Frontal cortex (tissue), 4 donors: ENCODE results near the gene TSPAN5. TPM values are rescaled to one million over a fixed set of nuclear protein-coding genes. Genes with fewer than 3 reads are reported as not detected.
A peak's percentile ranks its signal among the peaks of the same experiment; 100 is the strongest.

Source experiments
- DNase-seq, 2 donors: peaks; one replicate each; pipeline ENCODE4 v3.0.0; 2012; ENCODE audit warnings: low spot score in 2 of 2
- FAIRE-seq: peaks from 2 replicates; lab custom pipeline; 2012; peaks lifted over from hg19 to GRCh38; lab: Jason Lieb, UNC
- total RNA-seq: library from RNA; depleted of rRNA; stranded (reverse); fragments of >200 nt; gene quantifications from one replicate; pipeline ENCODE4 v1.2.3, GENCODE V29; 2014
- donor health status: control.
- donor health status: control.
- donor health status: control.

The TSPAN5 gene
- total RNA-seq, 1 donor from 2014 or later: 67.3 TPM

GRCh38 chr4:98653890-98654867, 4.2 kb downstream of the TSPAN5 start:
- peak in 1 of 2 donors; percentile 17 for DNase-seq
- no peak for FAIRE-seq

DNA sequence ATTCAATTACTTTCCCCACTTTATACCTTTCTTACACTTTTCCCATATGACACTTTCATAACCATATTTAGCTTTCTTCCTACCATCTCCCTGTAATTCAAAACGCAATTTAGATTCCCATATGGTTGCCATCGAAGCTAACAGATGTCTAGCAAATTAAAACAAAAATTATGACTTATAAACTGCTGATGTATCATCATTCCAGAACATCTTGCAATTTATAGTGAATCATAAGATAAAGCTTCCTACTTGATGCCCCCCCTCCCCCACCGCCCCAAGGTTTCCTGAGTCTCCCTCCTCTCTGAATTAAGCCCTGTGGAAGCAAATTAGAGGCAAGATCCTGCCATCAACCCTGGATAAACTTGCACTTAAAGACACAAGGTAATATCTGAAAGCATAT, 5.4 kb downstream of the TSPAN5 start:
- DNase-seq (no peak), FAIRE-seq (no peak)

- no peak for DNase-seq
- no peak for FAIRE-seq
Measured at GRCh38 chr4:98648602-98649001, 9.8 kb downstream of the TSPAN5 start.

DNA sequence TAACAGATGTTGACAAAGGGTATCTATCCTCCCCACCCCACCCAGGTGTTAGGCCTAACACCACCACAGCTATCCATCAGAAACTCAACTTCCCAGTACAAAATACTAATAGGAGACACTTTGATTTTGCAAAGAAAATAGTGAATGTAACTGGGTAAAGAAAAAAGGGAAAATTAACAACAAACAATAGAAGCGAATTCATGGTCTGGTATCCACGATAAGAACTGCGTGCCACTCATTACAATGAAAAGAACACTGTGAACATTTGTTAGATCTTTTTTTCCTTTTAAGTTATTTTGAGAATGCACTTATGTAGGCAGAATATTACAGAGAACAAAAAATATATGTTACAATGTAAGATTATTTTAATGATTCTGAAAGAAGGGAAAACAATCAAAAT, 12.0 kb downstream of the TSPAN5 start:
- FAIRE-seq (peak; percentile 64), DNase-seq (no peak)

DNA sequence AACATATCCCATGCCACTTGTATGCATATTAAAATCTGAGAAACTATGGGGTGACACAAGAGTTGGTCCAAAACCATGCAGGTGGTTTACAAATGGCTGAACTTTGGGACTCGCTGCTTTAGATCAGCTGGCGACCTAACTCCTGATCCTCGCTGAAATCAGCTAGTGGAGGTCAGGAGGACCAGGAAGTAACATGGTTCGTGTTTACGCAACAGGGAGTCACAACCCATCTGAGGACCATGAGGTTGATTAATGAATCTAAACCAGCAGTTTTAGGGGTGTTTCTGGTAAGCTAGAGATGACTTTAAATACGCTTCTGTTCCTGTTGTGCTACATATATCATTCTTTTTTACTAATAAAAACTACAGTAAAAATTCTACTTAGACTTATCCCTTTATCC, 12.9 kb downstream of the TSPAN5 start:
- no peak for FAIRE-seq
- DNase-seq: no peak

- no peak for DNase-seq
Measured at GRCh38 chr4:98643755-98644154, 14.7 kb downstream of the TSPAN5 start.

DNA sequence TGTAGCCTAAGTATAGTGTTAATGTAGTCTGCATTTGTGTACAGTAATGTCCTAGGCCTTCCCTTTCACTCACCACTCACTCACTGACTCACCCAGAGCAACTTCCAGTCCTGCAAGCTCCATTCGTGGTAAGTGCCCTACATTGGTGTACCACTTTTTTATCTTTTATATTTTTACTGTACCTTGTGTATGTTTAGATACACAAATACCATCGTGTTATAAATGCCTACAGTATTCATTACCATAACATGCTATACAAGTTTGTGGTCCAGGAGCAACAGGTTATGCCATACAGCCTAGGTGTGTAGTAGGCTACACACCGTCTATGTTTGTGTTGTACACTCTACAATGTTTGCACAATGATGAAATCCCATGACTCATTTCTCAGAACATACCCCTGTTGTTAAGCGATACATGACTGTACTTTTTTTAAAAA, 15.4 kb downstream of the TSPAN5 start:
- no peak for FAIRE-seq

More at GRCh38 chr4:98643755-98644154, 14.7 kb downstream of the TSPAN5 start:
- no peak for FAIRE-seq

DNA sequence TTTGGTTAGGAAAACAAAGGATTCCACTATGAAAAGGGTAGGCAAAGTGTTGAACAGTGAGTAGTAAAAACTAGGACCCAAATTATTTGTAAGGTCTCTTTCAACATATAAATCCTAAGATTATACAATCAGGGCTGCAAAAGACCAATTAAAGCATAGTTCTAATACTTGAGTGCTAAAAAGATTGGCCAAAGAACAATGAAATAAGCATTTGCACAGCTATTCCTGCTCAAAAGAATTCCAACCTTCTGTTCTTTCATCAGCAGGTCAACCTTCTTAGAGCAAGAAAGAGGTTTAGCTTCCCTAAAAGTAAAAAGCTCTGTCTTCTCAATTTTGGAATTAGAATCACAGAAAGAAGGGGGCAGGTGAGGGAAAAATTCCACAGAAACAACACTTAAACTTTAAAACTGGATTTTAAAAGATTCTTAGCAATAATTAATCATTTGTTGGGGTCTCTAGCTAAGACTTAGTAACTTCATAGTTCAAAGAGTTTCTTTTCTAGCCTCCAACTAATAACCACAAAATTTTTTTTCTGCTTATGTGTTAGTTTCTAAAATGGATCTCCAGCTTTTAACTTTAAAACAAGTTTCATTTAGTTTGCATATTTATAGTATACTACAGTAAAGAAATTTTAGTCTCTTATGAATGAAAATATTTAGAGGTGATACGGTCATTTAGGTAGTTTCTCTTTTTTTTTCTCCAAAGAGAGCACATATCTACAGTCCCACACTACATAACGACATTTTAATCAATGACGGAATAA, 16.3 kb downstream of the TSPAN5 start:
- FAIRE-seq: no peak
- no peak for DNase-seq

More for the DNA sequence above, 15.4 kb downstream of the TSPAN5 start:
- DNase-seq: no peak

- DNase-seq (no peak), FAIRE-seq (no peak)
Measured at GRCh38 chr4:98641376-98641775, 17.0 kb downstream of the TSPAN5 start.

- FAIRE-seq (no peak), DNase-seq (no peak)
Measured at GRCh38 chr4:98639523-98639922, 18.9 kb downstream of the TSPAN5 start.

- FAIRE-seq (no peak), DNase-seq (no peak)
Measured at GRCh38 chr4:98639108-98639507, 19.3 kb downstream of the TSPAN5 start.

- no peak for DNase-seq
Measured at GRCh38 chr4:98638661-98639060, 19.8 kb downstream of the TSPAN5 start.

DNA sequence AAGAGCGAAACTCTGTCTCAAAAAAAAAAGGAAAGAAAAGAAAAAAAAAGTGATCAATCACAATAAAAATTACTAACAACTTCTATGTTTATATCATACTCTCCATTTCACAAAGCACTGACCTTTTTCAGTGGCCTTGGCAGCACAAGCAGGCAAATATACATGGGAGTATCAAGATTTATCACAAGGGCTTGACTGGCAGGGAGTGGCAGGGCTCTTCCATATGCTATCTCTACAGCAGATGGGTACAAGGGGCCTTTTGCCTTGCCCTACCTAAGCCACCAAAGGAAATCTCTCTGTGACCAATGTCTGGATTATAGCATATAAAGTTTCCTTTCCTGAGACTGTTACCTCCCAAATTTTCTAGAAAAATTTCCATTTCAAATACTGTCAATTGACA, 24.4 kb downstream of the TSPAN5 start:
- DNase-seq (no peak), FAIRE-seq (no peak)

More at GRCh38 chr4:98638661-98639060, 19.8 kb downstream of the TSPAN5 start:
- FAIRE-seq: no peak

GRCh38 chr4:98633159-98633558, 25.3 kb downstream of the TSPAN5 start:
- FAIRE-seq (no peak), DNase-seq (no peak)

DNA sequence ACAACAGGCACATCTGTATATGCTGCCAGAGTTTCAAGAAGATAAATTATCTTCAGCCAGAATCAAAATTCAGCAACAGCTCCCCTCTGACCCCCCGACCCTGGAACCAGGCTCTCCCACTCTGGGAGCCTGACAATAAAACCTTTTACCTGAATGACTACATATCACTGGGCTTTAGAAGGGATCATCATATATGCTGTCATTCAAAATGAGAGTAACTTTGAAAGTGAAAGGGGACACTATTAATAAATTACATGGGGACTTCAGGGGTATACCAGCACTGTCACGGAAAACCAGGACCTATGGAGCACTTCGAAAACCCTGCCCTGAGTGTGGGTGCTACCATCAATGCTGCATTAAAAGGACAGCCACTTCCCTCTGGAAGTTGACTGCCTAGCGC, 26.2 kb downstream of the TSPAN5 start:
- FAIRE-seq: no peak
- DNase-seq: no peak

DNA sequence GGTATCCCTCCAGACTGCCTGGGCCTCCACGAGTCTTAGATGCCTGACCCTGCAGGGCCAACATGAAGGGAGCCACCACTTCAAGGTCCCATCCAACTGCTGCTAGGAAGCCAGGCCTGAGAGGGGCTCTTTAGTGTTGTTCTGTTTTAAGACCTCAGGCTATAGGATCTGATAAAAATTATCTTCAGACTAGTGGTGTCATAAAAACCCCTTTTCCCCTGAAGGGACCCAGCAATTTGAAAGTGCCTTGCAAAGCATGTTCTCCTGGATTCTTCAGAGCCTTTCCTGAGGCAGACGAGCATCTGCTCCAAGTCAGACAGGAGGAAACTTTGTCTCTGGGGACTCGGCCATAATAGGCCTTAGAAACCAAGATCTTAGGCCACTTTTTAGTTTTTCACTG, 26.9 kb downstream of the TSPAN5 start:
- FAIRE-seq (no peak), DNase-seq (no peak)

DNA sequence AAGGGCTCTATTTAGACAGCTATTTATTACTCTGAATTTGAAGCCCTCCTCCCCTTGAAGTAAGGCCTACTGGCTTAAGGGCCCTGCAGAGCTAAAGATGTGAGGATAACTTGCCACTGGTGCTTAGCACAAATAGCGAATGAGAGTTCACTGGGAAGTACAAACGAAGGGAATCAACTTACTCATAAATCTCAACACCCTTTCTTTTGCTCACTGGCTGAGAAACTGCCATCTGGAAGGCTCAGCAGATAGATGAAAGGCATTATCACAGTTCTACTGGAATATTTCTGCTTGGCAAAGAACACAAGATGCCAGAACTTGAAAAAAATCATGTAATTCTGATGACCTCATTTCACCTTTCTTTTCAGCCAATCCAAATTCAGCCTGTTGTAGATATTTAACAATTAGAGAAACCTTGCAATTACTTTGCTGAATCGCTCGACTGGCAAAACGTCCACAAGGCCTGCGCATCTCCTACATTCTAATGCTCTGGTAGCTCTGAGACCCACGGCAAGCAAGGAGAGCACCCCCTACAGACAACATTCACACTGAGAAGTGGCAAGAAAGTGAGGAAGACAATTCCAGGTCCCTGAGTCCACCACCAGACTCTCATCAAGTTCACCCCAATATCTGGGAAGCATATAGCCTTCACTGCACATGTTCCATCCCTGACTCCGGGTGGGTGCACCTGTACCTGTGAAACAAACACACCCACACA, 27.5 kb downstream of the TSPAN5 start:
- FAIRE-seq (no peak), DNase-seq (no peak)

- no peak for FAIRE-seq
Measured at GRCh38 chr4:98627531-98628257, 30.7 kb downstream of the TSPAN5 start.

GRCh38 chr4:98626350-98626749, 32.1 kb downstream of the TSPAN5 start:
- DNase-seq (no peak), FAIRE-seq (no peak)

More at GRCh38 chr4:98627531-98628257, 30.7 kb downstream of the TSPAN5 start:
- DNase-seq: no peak
